Natural killer cell (primary cell): ENCODE results near the gene TPGS2. TPM values are rescaled to one million over a fixed set of nuclear protein-coding genes. Genes with fewer than 3 reads are reported as not detected.

Experiments used
- ATAC-seq, 3 donors: fragments of 150-1000 bp in 2 of 3; fragments of 200-7000 bp in 1 of 3; cut with Tn5 transposase; 1 replicate in 1 of 3; 2 replicates in 2 of 3; pipeline ENCODE4 v1.10.0; 2021; ENCODE audit warnings: mild to moderate bottlenecking in 2 of 3, moderate library complexity in 2 of 3
- DNase-seq, 2 donors: peaks; one replicate each; pipeline versions ENCODE4 v3.0.0 to v3.0.0-alpha.2; 2013 to 2021; ENCODE audit warnings: mixed read lengths in 1 of 2
- H3K27ac ChIP-seq: one replicate; pipeline ENCODE4 v1.5.1; 2013; ENCODE audit warnings: mild to moderate bottlenecking, low read length
- H3K27me3 ChIP-seq: one replicate; pipeline ENCODE4 v1.6.1; 2013; ENCODE audit warnings: low read length; ENCODE audit not compliant: control insufficient read depth, insufficient read depth
- H3K36me3 ChIP-seq: one replicate; pipeline ENCODE4 v1.6.1; 2013; ENCODE audit warnings: low read length; ENCODE audit not compliant: control insufficient read depth, insufficient read depth
- H3K4me1 ChIP-seq: one replicate; pipeline ENCODE4 v1.6.1; 2013; ENCODE audit warnings: low read length; ENCODE audit not compliant: control insufficient read depth, insufficient read depth
- H3K4me3 ChIP-seq: one replicate; pipeline ENCODE4 v1.5.1; 2013; ENCODE audit warnings: low read length
- H3K9me3 ChIP-seq: one replicate; pipeline ENCODE4 v1.6.1; 2013; ENCODE audit warnings: low read length; ENCODE audit not compliant: control insufficient read depth, insufficient read depth
- H3K27ac Mint-ChIP-seq, 2 donors: one replicate each; pipeline ENCODE4 v1.8.0; 2022; ENCODE audit warnings: mild to moderate bottlenecking in 2 of 2, mixed read lengths in 2 of 2, moderate library complexity in 1 of 2
- H3K27me3 Mint-ChIP-seq, 2 donors: one replicate each; pipeline ENCODE4 v1.8.0; 2022; ENCODE audit warnings: low read depth in 2 of 2, mixed read lengths in 2 of 2
- H3K36me3 Mint-ChIP-seq: one replicate; pipeline ENCODE4 v1.8.0; 2022; ENCODE audit warnings: mixed read lengths
- H3K4me1 Mint-ChIP-seq, 2 donors: one replicate each; pipeline ENCODE4 v1.8.0; 2022; ENCODE audit warnings: mixed read lengths in 2 of 2
- H3K4me3 Mint-ChIP-seq: one replicate; pipeline ENCODE4 v1.8.0; 2022; ENCODE audit warnings: mild to moderate bottlenecking, moderate library complexity, mixed read lengths
- H3K9me3 Mint-ChIP-seq, 2 donors: one replicate each; pipeline ENCODE4 v1.8.0; 2022; ENCODE audit warnings: mixed read lengths in 2 of 2
- WGBS: methylation state at CpG from one replicate; pipeline ENCODE4 v1.1.7; 2013; ENCODE audit warnings: missing lambda C conversion rate; ENCODE audit not compliant: insufficient coverage; 5-methylcytosine and 5-hydroxymethylcytosine counted together
- intact Hi-C: fragments of 100-400 bp; cut with micrococcal nuclease; formaldehyde crosslinking; loops from one replicate; pipeline ENCODE4 v1.14.2; 2022
- total RNA-seq, 4 donors: library from RNA; stranded (reverse); fragments of 120-200 nt in 1 of 4; gene quantifications; one replicate each; pipeline versions ENCODE4 v1.2.3 to v1.2.4, GENCODE V29; 2013 to 2022
- TF ChIP-seq, protein P1 (sequence below): fragments of 200-600 bp; IDR thresholded peaks from one replicate; pipeline ENCODE4 v1.8.0; 2022; ENCODE audit warnings: antibody characterized with exemption

The TPGS2 gene
- total RNA-seq, 3 donors from 2014 or later (not counting 1 experiment from before 2014, with no cell fraction given), result 27.0 to 36.0 (median 33.7) TPM

DNA sequence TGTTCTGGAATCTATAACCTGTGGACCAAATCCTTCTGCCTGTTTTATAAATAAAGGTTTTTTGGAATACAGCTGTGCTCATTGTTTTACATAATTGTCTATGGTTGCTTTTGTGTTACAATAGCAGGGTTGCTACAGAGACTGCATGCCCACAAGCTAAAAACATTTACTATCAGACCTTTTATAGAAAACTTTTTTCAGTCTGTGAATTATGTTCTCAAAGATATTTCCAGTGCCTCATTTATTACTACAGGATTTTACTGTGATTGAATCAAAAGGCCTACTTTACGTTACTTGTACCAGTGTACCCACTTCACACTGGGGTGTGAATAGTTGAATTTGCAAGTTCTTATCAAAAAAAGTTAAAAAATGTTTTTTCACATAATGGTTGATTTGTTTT, 7.1 kb upstream of the TPGS2 start:
- no peak overlapping the region for H3K27ac Mint-ChIP-seq
- intact Hi-C loops, result no loop called here
- H3K36me3 Mint-ChIP-seq, result no peaks in the 10 kb centered on the region

DNA sequence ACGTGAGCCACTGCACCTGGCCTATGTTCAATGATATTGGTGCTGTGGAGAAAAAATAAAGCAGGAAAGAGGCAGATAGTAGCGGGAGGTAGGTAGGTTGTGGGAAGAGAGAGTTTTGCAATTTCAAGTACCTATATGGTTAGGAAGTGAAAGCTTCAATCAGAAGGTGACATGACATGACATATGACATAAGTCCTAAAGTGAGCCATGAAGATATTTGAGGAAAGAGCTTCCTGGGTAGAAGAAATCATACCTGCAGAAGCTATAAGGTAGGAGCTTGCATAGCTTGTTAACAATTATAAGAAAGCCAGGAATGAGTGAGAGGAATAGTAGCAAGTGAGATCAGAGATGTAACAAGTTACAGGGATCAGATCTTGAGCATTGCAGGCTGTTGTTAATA, 4.3 kb upstream of the TPGS2 start:
- Mint-ChIP-seq H3K27me3 (no peaks in the 10 kb centered on the region), H3K36me3 (no peaks in the 10 kb centered on the region), H3K9me3 (no peaks in the 10 kb centered on the region), H3K27ac (no peak overlapping the region), H3K4me1 (peaks cover 12 to 23% of the 10 kb centered on the region in 2 donors), H3K4me3 (no peak overlapping the region)
- Histone ChIP-seq H3K36me3 (peaks cover 6% of the 10 kb centered on the region), H3K27ac (no peak overlapping the region), H3K4me3 (no peak overlapping the region), H3K9me3 (no peaks in the 10 kb centered on the region), H3K27me3 (no peaks in the 10 kb centered on the region), H3K4me1 (peaks cover 11% of the 10 kb centered on the region)
- intact Hi-C loops, result no loop called here
- DNase-seq, result no peak
- no peak for ATAC-seq
- 96% methylated on average over 2 of the region's 2 CpGs for WGBS
- TF ChIP-seq, protein P1, sequence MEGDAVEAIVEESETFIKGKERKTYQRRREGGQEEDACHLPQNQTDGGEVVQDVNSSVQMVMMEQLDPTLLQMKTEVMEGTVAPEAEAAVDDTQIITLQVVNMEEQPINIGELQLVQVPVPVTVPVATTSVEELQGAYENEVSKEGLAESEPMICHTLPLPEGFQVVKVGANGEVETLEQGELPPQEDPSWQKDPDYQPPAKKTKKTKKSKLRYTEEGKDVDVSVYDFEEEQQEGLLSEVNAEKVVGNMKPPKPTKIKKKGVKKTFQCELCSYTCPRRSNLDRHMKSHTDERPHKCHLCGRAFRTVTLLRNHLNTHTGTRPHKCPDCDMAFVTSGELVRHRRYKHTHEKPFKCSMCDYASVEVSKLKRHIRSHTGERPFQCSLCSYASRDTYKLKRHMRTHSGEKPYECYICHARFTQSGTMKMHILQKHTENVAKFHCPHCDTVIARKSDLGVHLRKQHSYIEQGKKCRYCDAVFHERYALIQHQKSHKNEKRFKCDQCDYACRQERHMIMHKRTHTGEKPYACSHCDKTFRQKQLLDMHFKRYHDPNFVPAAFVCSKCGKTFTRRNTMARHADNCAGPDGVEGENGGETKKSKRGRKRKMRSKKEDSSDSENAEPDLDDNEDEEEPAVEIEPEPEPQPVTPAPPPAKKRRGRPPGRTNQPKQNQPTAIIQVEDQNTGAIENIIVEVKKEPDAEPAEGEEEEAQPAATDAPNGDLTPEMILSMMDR, result no peak

More for the DNA sequence above, 7.1 kb upstream of the TPGS2 start:
- H3K9me3 Mint-ChIP-seq, result no peaks in the 10 kb centered on the region
- no CpG with 5 or more reads among the region's 1 CpG for WGBS
- TF ChIP-seq, protein P1, result no peak
- ATAC-seq (no peak), DNase-seq (no peak)
- Histone ChIP-seq H3K36me3 (peaks cover 11% of the 10 kb centered on the region), H3K27ac (no peak overlapping the region), H3K9me3 (no peaks in the 10 kb centered on the region), H3K27me3 (no peaks in the 10 kb centered on the region), H3K4me3 (no peak overlapping the region), H3K4me1 (no peaks in the 10 kb centered on the region)
- peaks cover 0 to 5% of the 10 kb centered on the region in 2 donors for H3K4me1 Mint-ChIP-seq
- no peaks in the 10 kb centered on the region for H3K27me3 Mint-ChIP-seq
- no peak overlapping the region for H3K4me3 Mint-ChIP-seq

DNA sequence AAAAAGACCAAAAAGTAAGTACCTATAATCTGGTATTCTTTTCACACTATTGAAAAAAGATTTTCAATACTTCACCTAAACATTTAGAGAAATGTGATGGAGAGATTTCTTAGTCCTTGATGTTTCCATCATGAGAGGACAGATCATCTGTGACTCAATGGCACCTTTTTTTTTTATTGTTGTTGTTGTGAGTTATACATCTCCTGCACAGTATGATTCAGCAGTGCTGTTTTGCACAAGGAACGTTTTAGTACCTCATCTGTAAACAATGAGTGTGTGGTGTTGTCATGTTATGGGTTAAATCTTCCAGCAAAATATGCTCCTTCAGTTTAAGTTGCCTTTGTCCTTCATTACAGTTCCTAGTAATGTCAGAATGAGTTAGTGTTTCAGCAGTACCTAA, 2.3 kb upstream of the TPGS2 start:
- no peak overlapping the region for H3K4me3 ChIP-seq
- WGBS, result 29% methylated on average over 1 of the region's 1 CpG
- intact Hi-C loops, result no loop called here
- Mint-ChIP-seq H3K27ac (no peak overlapping the region), H3K36me3 (no peaks in the 10 kb centered on the region), H3K4me1 (peaks cover 23 to 36% of the 10 kb centered on the region in 2 donors), H3K27me3 (no peaks in the 10 kb centered on the region), H3K4me3 (no peak overlapping the region), H3K9me3 (no peaks in the 10 kb centered on the region)
- H3K27me3 ChIP-seq, result no peaks in the 10 kb centered on the region
- DNase-seq, result no peak
- no peaks in the 10 kb centered on the region for H3K9me3 ChIP-seq
- no peak for ATAC-seq
- H3K4me1 ChIP-seq, result peaks cover 17% of the 10 kb centered on the region
- TF ChIP-seq, protein P1, result no peak
- H3K27ac ChIP-seq, result no peak overlapping the region
- peaks cover 3% of the 10 kb centered on the region for H3K36me3 ChIP-seq

DNA sequence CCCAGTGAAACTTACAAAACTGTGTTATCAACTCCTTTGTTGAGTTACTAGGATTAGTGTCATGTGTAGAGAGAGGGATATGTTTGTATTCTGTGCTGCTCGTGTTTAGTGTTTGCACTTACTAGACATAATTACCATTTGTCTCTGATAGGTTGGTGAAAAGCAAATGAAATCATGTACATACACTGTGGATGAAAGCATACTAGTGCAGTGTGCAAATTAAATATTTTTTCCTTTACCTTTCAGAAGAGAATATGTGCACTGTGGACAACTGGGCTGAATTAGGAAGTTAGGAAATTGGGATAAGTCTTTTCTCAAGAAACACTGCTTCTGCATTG, 1.3 kb upstream of the TPGS2 start:
- ATAC-seq (no peak), DNase-seq (no peak)
- TF ChIP-seq, protein P1, result no peak
- Mint-ChIP-seq H3K27ac (peak overlapping the region; percentile 52 to 72), H3K36me3 (no peaks in the 10 kb centered on the region), H3K27me3 (no peaks in the 10 kb centered on the region), H3K4me3 (peak overlapping the region; percentile 84), H3K4me1 (peaks cover 23 to 36% of the 10 kb centered on the region in 2 donors), H3K9me3 (no peaks in the 10 kb centered on the region)
- Histone ChIP-seq H3K4me3 (no peak overlapping the region), H3K4me1 (peaks cover 17% of the 10 kb centered on the region), H3K36me3 (no peaks in the 10 kb centered on the region), H3K27ac (no peak overlapping the region), H3K27me3 (no peaks in the 10 kb centered on the region), H3K9me3 (no peaks in the 10 kb centered on the region)
- WGBS, result no CpG with 5 or more reads among the region's 1 CpG
- intact Hi-C loops, result no loop called here
